Astrocyte of the spinal cord (primary cell): ENCODE measurements around the gene RUNX2.
"Not testable (repeated sequence)": the region's sequence is repeated elsewhere in the genome, so short reads cannot be mapped to it uniquely, and the experiment has no call there.

Experiments used
- DNase-seq: peaks from one replicate; pipeline ENCODE4 v3.0.0; 2011; ENCODE audit warnings: low read depth, low spot score
- H3K4me3 ChIP-seq: 2 replicates; pipeline ENCODE4 v1.5.1; 2011; ENCODE audit warnings: low read depth, mild to moderate bottlenecking, low read length, moderate library complexity
- in situ Hi-C: cut with HindIII; loops from 2 replicates; pipeline ENCODE4 v1.10.0; 2017; ENCODE audit warnings: low sequenced_read_pairs
- TF ChIP-seq, protein P1 (sequence below): IDR thresholded peaks from 2 replicates; pipeline ENCODE4 v1.5.1; 2012; ENCODE audit warnings: low read depth, mild to moderate bottlenecking, low read length, inconsistent platforms

Gene RUNX2

GRCh38 chr6:45327956-45328522, at the start of gene RUNX2:
Gene RUNX2, plus strand, starts transcription at chr6:45328330. Its CDS starts 397 bp downstream, at chr6:45328727.
- peak; percentile 97 for DNase-seq
- TF ChIP-seq, protein P1, sequence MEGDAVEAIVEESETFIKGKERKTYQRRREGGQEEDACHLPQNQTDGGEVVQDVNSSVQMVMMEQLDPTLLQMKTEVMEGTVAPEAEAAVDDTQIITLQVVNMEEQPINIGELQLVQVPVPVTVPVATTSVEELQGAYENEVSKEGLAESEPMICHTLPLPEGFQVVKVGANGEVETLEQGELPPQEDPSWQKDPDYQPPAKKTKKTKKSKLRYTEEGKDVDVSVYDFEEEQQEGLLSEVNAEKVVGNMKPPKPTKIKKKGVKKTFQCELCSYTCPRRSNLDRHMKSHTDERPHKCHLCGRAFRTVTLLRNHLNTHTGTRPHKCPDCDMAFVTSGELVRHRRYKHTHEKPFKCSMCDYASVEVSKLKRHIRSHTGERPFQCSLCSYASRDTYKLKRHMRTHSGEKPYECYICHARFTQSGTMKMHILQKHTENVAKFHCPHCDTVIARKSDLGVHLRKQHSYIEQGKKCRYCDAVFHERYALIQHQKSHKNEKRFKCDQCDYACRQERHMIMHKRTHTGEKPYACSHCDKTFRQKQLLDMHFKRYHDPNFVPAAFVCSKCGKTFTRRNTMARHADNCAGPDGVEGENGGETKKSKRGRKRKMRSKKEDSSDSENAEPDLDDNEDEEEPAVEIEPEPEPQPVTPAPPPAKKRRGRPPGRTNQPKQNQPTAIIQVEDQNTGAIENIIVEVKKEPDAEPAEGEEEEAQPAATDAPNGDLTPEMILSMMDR: no peak
- in situ Hi-C loops: no loop called here
- peak within 1 kb of the TSS; percentile 46 for H3K4me3 ChIP-seq

- in situ Hi-C loops: no loop called here
- no peak overlapping the region for H3K4me3 ChIP-seq
- TF ChIP-seq, protein P1: no peak
- peak; percentile 9 for DNase-seq
These were observed 49.8 kb upstream of the RUNX2 start for GRCh38 chr6:45278367-45278766.

- DNase-seq, in situ Hi-C loops, H3K4me3 ChIP-seq: not testable (repeated sequence)
These were observed 41.4 kb upstream of the RUNX2 start for GRCh38 chr6:45286707-45287106.

DNA sequence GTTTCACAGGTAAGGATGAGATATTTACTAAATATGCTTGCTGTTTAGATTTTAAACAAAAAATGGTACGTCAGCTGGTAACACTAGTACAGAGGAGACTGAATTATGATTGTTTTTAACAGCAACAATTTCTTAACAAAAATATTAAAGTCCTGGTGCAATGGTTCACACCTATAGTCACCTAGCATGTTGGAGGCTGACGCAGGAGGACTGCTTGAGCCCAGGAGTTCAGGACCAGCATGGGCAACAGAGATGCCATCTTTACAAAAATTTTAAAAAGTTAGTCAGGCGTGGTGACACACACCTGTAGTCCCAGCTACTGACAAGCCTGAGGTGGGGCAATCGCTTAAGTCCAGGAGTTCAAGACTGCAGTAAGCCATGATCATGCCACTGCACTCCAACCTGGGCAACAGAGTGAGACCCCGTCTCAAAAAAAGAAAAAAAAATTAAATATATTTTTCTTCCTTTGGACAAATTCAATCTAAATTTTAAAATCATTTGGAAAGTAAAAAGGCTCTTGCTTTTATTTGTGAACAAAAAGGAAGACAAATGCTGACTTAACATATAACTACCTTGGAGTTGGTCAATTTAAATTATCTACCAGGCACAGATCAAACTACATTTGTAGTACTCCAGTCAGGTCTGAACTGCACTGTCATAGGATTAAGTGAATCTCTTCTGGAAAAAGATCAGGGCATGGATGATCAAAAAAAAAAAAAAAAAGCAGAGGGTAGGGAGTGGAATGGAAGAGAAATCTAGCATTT, 38.2 kb upstream of the RUNX2 start:
- no peak overlapping the region for H3K4me3 ChIP-seq
- in situ Hi-C loops: no loop called here
- no peak for DNase-seq
- TF ChIP-seq, protein P1: no peak

DNA sequence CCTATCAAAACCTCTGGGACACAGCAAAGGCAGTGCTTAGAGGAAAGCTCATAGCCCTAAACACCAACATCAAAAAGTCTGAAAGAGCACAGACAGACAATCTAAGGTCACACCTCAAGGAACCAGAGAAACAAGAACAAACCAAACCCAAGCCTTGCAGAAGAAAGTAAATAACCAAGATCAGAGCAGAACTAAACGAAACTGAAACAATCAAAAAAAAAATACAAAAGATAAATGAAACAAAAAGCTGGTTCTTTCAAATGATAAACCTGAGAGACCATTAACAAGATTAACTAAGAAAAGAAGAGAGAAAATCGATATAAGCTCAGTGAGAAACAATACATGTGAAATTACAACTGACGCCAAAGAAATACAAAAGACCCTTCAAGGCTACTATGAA, 34.8 kb upstream of the RUNX2 start:
- TF ChIP-seq, protein P1: no peak
- in situ Hi-C loops: no loop called here
- DNase-seq: no peak
- H3K4me3 ChIP-seq: no peak overlapping the region

DNA sequence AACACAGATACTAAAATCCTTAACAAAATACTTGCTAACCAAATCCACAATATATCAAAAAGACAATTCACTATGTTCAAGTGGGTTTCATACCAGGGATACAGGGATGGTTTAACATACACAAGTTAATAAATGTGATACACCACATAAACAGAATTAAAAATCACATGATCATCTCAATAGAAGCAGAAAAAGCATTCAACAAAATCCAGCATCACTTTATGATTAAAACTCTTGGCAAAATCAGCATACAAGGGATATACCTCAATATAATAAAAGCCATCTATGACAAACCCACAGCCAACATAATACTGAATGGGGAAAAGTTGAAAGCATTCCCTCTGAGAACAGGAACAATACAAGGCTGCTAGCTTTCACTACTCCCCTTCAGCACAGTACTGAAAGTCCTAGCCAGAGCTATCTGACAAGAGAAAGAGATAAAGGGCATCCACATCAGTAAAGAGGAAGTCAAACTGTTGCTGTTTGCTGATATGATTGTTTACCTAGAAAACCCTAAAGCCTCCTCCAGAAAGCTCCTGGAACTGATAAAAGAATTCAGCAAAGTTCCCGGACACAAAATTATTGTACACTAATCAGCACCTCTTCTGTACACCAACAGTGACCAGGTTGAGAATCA, 33.9 kb upstream of the RUNX2 start:
- in situ Hi-C loops, DNase-seq, H3K4me3 ChIP-seq: not testable (repeated sequence)

GRCh38 chr6:45297320-45297719, 30.8 kb upstream of the RUNX2 start:
- TF ChIP-seq, protein P1: no peak
- in situ Hi-C loops: no loop called here
- no peak for DNase-seq
- H3K4me3 ChIP-seq: no peak overlapping the region
